Body of pancreas (tissue), 4 donors: Measurements from ENCODE around the gene OR11A1. TPM values are rescaled to one million over a fixed set of nuclear protein-coding genes. Genes with fewer than 3 reads are reported as not detected.

Experiments used
- ATAC-seq: fragments of 150-250 bp; one replicate; pipeline ENCODE4 v1.9.1; 2016
- DNase-seq, 4 donors: peaks; one replicate each; pipeline ENCODE4 v3.0.0-alpha.2; 2019
- H3K27ac ChIP-seq, 4 donors: fragments of 200-600 bp; sonication (generic); 1 replicate in 3 of 4; 2 replicates in 1 of 4; pipeline versions ENCODE4 v1.5.1 to v1.6.1; 2016 to 2019; ENCODE audit warnings: mild to moderate bottlenecking in 1 of 4, mixed read lengths in 1 of 4, moderate library complexity in 1 of 4
- H3K27me3 ChIP-seq, 2 donors: fragments of 200-600 bp; sonication (generic); one replicate each; pipeline ENCODE4 v1.6.0; 2016; ENCODE audit warnings: mild to moderate bottlenecking in 1 of 2
- H3K36me3 ChIP-seq, 2 donors: fragments of 200-600 bp; sonication (generic); replicated peaks in 1 of 2; 2 replicates each; pipeline ENCODE4 v1.5.1; 2016; ENCODE audit warnings: low read depth in 2 of 2; ENCODE audit not compliant: insufficient read depth in 1 of 2
- H3K4me1 ChIP-seq: fragments of 200-600 bp; sonication (generic); one replicate; pipeline ENCODE4 v1.6.0; 2016
- H3K4me3 ChIP-seq, 2 donors: fragments of 200-600 bp; sonication (generic); 1 replicate in 1 of 2; 2 replicates in 1 of 2; pipeline ENCODE4 v1.5.1; 2016 to 2019
- H3K9me3 ChIP-seq, 3 donors: fragments of 200-600 bp; sonication (generic); 1 replicate in 2 of 3; 2 replicates in 1 of 3; pipeline ENCODE4 v1.5.1; 2016
- CTCF ChIP-seq, 7 experiments: fragments of 450-650 bp in 4 of 7; fragments of 200-600 bp in 3 of 7; sonication (generic) in 3 of 7; IDR thresholded peaks; one replicate each; pipeline ENCODE4 v1.5.1; 2016 to 2019; ENCODE audit warnings: antibody characterized with exemption in 7 of 7
- POLR2A ChIP-seq, 3 donors: fragments of 450-650 bp; IDR thresholded peaks; one replicate each; pipeline ENCODE4 v1.6.1; 2016; ENCODE audit warnings: antibody characterized with exemption in 3 of 3, mild to moderate bottlenecking in 2 of 3
- WGBS, 2 donors: methylation state at CpG; one replicate each; pipeline ENCODE4 v1.1.5; 2017; 5-methylcytosine and 5-hydroxymethylcytosine counted together
- intact Hi-C: fragments of 100-400 bp; cut with DNase I; formaldehyde crosslinking; loops from one replicate; pipeline ENCODE4 v1.15.1; 2023
- total RNA-seq, 2 donors: library from RNA; depleted of rRNA; stranded (reverse); fragments of >200 nt; gene quantifications; one replicate each; pipeline ENCODE4 v1.1.0, GENCODE V29; 2016

OR11A1 gene
- total RNA-seq, 2 donors from 2014 or later, result not detected

GRCh38 chr6:29502597-29502996 lies 45.7 kb upstream of the OR11A1 start:
- DNase-seq, result no peak
- WGBS, 2 donors, result 82 to 94% methylated on average over 5 of the region's 5 CpGs
- no peaks in the 10 kb centered on the region for H3K27me3 ChIP-seq
- H3K36me3 ChIP-seq, result no peaks in the 10 kb centered on the region
- intact Hi-C loops, result no loop called here
- no peak for ATAC-seq
- no peak overlapping the region for H3K27ac ChIP-seq
- H3K9me3 ChIP-seq, result no peaks in the 10 kb centered on the region
- H3K4me3 ChIP-seq, result no peak overlapping the region
- H3K4me1 ChIP-seq, result no peaks in the 10 kb centered on the region
- TF ChIP-seq CTCF (IDR thresholded peaks at IDR 0.05) (no peak), POLR2A (IDR thresholded peaks at IDR 0.05) (no peak)

- DNase-seq, result no peak
- no peak for ATAC-seq
- intact Hi-C loops, result no loop called here
- TF ChIP-seq POLR2A (IDR thresholded peaks at IDR 0.05), result no peak
- no peak for TF ChIP-seq CTCF (IDR thresholded peaks at IDR 0.05)
- H3K27ac ChIP-seq, result no peak overlapping the region
- no peak overlapping the region for H3K4me3 ChIP-seq
- H3K27me3 ChIP-seq, result no peaks in the 10 kb centered on the region
- WGBS, 2 donors, result 84 to 100% methylated on average over 3 of the region's 3 CpGs
- H3K9me3 ChIP-seq, result no peaks in the 10 kb centered on the region
- H3K4me1 ChIP-seq, result no peaks in the 10 kb centered on the region
- no peaks in the 10 kb centered on the region for H3K36me3 ChIP-seq
Observed at GRCh38 chr6:29502181-29502580, 45.3 kb upstream of the OR11A1 start.

- DNase-seq (no peak), ATAC-seq (no peak)
- WGBS, 2 donors, result 79 to 91% methylated on average over 4 to 6 of the region's 6 CpGs
- H3K36me3 ChIP-seq, result no peaks in the 10 kb centered on the region
- no peak overlapping the region for H3K4me3 ChIP-seq
- no peak overlapping the region for H3K27ac ChIP-seq
- intact Hi-C loops, result no loop called here
- H3K4me1 ChIP-seq, result no peaks in the 10 kb centered on the region
- TF ChIP-seq CTCF (IDR thresholded peaks at IDR 0.05) (no peak), POLR2A (IDR thresholded peaks at IDR 0.05) (no peak)
- H3K27me3 ChIP-seq, result no peaks in the 10 kb centered on the region
- H3K9me3 ChIP-seq, result no peaks in the 10 kb centered on the region
Observed at GRCh38 chr6:29501106-29501505, 44.2 kb upstream of the OR11A1 start.

GRCh38 chr6:29500594-29500993 lies 43.7 kb upstream of the OR11A1 start:
- Histone ChIP-seq H3K4me3 (no peak overlapping the region), H3K4me1 (no peaks in the 10 kb centered on the region), H3K9me3 (no peaks in the 10 kb centered on the region), H3K27me3 (no peaks in the 10 kb centered on the region), H3K36me3 (no peaks in the 10 kb centered on the region), H3K27ac (no peak overlapping the region)
- TF ChIP-seq POLR2A (IDR thresholded peaks at IDR 0.05) (no peak), CTCF (IDR thresholded peaks at IDR 0.05) (no peak)
- WGBS, 2 donors, result 91 to 94% methylated on average over 8 of the region's 8 CpGs
- DNase-seq (no peak), ATAC-seq (no peak)
- intact Hi-C loops, result no loop called here

- ATAC-seq, result no peak
Observed at GRCh38 chr6:29499704-29500103, 42.8 kb upstream of the OR11A1 start.

More at GRCh38 chr6:29499704-29500103, 42.8 kb upstream of the OR11A1 start:
- no peak for TF ChIP-seq POLR2A (IDR thresholded peaks at IDR 0.05)
- TF ChIP-seq CTCF (IDR thresholded peaks at IDR 0.05), result no peak
- Histone ChIP-seq H3K27me3 (no peaks in the 10 kb centered on the region), H3K36me3 (no peaks in the 10 kb centered on the region), H3K27ac (no peak overlapping the region), H3K4me1 (no peaks in the 10 kb centered on the region), H3K9me3 (no peaks in the 10 kb centered on the region), H3K4me3 (no peak overlapping the region)
- intact Hi-C loops, result no loop called here
- 70 to 81% methylated on average over 4 to 5 of the region's 5 CpGs for WGBS, 2 donors
- DNase-seq, result no peak
